ENCODE measurements around the gene ZFP36L2.
A peak's percentile ranks its signal among the peaks of the same experiment; 100 is the strongest.

The ZFP36L2 gene, protein sequence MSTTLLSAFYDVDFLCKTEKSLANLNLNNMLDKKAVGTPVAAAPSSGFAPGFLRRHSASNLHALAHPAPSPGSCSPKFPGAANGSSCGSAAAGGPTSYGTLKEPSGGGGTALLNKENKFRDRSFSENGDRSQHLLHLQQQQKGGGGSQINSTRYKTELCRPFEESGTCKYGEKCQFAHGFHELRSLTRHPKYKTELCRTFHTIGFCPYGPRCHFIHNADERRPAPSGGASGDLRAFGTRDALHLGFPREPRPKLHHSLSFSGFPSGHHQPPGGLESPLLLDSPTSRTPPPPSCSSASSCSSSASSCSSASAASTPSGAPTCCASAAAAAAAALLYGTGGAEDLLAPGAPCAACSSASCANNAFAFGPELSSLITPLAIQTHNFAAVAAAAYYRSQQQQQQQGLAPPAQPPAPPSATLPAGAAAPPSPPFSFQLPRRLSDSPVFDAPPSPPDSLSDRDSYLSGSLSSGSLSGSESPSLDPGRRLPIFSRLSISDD

DNA sequence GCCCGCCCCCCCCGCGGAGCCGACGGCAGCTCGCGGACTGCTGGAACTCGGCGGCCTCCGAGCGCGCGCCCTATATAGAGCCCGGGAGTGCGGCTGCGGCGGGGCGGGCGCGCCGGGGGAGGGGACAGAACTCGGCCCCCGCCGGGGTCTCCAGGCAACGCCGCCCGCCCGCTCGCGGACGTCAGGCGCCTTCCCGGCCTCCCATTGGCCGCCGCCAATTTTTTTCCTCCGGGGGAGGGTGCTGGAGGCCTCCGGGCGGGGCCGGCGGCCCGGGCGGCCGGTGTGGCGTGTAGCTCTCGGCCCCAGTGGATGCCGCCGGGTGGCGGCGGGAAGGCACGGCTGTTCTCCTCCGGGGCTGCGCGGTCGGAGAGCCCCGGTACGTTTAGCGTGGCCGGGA lies at the start of gene ZFP36L2:
TSS of gene ZFP36L2 (minus strand) at position 49 of the 397 bp plus-strand sequence. CDS start 291 bp downstream, outside the sequence.
- peak; percentile 82 to 89 for DNase-seq

DNA sequence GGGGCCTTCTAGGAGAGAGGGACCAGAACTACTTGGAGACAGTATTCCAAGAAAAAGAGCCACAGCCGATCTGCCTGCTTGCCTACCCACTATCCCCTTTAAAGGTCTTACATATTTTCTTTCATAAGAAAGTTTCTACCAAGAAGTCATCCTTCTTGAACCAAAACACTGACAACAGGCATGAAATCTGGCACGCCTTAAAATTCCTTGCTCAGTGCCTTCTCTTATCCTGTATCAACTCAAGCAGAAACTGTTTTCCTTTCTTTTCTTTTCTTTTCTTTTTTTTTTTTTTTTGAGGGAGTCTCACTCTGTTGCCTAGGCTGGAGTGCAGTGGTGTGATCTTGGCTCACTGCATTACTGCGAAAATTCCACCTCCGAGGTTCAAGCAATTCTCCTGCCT lies 48.3 kb upstream of the ZFP36L2 start:
- no peak for DNase-seq

DNA sequence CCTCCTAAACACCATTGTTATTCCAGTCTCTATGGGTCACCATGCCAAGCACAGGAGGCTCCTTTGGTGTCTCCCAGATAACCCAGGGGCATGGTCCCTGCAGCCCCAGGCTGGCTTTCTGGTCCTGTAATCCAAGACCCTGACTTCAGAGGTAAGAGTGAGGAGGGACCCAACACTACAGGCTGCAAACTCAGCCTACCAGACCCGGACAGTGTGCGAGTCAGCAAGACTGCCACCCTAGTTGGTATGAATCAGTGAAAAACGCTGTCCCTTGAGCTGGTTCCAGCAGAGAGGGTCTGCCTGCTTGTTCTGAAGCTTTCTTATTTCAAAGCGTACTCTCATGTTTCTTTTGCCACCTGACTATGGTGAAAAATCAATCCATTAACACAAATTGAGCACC lies 47.6 kb upstream of the ZFP36L2 start:
- DNase-seq, result no peak

DNA sequence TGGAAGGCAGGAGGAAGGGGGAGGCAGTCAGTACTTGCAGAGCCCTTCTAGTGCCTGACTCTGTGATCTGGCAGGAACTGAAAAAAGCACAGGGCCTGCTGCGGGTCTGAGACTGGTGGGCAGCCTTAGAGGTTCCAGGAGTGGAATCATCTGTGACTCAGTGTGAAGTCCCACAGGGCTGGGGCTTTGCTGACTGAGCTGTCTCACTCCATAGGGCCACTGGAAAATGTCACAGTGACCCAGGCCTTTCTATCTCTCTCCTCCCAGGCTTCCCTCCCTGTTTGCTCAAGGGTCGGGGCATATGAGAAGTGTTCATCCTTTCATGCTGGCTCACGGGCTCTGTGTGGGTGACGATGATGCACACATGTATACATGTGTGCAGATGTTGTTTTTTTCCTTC lies 47.1 kb upstream of the ZFP36L2 start:
- no peak for DNase-seq

DNA sequence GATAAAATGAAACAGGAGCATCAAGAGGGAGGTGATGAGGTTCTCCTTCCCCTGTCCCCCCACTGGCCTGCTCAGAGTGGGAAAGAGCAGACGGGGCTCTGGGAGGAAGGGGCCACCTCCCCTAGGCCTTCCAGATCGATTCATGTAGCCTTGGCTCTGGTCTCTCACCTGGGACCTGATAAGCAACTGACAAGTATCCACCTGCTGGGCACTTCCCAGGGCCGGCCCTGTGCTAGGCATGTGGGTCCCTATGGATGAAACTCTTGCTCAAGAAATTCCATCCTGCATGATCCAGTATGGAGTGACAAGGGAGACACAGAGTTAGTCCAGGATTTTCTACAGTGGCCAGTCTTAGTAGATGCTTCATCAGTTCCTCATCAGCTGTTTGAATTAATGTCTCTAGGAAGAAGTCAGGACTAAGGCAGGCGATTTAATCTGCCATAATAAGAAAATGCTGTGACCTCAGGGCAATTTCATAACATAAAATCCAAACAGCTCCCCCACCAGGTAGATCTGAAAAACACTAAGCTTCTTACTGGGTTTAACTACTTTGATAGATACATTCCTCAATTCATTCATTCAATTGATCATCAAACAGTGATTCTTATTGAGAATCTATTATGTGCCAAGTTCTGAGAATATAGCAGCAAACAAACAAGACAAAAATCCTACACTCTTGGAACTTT lies 44.7 kb upstream of the ZFP36L2 start:
- no peak for DNase-seq

DNA sequence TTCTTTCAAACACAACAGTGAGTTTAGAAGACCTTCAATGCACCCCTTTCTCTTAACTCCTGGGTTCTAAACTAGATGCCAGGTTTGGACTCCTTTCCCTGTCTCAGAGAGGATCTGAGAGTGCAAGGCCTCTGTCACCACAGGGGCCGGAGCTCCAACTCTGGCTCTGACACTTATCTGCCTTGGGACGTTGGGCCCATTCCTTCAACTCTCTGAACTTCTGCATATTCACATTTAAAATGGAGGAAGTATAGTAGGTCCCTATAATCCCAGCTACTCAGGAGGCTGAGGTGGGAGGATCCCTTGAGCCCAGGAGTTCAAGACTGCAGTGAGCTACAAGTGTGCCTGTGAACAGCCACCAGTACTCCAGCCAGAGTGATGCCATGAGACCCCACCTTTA lies 44.1 kb upstream of the ZFP36L2 start:
- no peak for DNase-seq

DNA sequence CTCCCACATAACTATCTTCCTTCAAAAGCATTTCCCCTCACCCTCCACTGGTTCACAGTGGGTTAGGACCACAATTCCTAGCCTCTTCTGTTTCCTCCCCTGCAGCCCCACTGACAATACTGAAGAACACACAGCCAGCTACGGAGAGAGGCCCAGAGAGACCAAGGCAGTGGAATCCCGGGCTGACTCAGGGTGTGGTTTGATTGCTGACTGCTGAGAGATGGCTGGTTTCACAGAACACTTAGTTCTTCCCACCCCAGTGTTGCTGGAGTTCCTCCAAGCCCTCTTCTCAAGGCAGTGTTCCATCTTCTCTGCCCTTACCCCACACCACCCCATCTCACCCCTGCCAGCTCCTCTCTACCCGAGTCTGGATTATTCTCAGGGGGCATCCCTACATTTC lies 43.3 kb upstream of the ZFP36L2 start:
- no peak for DNase-seq

DNA sequence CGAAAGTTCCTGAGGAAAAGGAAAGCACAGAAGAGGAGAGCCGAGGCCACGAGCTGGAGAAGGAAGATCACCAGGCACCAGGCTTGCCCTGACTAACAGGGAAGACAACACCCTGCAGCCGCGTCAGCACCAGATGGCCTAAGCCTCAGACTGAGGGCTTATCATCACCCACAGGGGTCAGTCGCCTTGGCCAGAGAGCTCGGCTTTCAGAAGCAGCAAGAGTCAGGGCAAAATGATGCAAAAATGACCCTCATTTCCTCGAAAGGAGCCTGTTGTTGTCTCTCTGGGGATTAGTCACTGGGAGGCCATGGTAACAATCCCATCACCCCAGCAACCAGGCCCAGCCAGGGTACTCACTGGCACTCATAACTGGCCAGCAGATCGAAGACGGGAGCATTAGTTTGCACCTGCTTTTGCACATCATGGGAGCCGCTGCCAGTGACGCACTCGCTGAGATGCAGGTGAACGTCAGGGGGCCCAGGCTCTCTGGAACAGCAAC lies 42.7 kb upstream of the ZFP36L2 start:
- no peak for DNase-seq

DNA sequence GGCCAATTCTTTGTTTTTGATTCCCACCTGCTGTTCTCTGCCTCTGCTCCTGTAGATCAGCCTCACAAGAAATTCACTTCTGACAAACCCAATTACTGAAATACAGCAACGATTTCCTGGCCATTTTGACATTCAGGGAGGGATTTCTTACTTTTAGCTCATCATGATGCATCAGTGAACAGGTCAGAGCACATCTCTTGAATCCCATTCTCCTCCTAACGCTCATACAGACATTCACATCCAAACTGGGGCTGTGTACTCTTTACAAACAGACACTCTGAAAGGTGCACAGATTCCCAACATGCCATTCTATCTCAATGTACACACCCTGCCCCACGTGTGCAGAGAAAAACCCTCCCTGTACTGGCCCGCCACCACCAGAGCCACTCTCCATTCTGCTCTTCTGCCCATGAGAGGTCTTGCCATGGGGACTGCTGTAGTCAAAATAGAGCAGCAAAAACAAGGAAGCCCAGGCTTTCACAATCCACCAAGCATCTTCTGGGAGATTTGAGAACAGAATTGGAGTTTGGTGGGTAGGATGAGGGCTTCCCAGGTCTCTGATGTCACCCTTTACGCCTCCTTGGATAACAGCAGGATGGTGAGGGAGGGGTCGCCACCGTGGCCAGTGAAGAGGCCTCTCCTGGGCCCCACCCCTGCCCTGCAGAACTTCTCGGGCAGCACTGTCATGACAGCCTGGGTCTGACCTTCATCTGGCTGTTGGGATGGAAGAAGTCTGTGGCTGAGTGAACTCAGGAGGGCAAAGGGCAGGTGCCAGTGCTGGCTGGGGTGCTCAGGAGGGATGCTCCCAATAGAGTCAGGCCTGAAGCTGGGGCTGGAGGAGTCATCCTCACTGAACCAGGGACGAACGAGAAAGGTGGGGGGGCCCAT lies 41.9 kb upstream of the ZFP36L2 start:
- no peak for DNase-seq

DNA sequence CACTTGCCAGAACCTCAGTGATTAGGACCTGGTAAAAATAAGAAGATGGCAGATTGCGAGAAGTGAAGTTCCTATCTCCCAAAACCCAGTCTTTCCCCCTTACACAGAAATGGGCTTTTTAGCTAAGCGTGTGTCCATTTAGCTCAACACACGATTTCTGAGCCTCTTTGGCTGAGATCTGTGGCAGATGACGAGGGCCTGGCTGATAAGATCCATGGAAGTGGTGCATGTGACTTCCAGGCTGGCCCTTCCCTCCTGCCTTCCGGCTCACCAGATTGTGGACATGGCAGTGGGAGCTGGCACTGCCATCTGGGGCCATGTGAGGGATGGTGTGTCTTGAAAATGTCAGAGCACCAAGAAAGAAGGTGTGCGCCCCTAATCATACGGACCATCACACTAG lies 41.0 kb upstream of the ZFP36L2 start:
- no peak for DNase-seq

DNA sequence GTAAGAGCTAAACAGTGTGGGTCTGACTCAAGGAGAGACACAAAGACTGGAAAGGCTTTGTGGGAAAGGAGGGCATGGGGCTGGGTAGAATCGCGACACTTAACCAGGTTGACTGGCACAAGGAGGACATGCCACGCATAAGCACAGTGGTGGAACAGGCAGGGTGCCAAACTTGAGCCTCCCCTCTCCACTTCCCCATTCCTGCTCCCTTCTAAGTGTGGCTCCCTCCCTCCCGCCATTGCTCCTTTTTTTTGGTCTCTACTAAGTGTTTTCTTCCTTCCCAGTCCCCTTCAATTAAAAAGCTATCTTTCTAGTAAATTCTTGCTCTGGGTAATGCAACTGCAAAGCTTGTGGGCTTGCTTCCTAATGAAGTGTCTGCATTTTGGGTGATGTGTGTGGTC lies 40.3 kb upstream of the ZFP36L2 start:
- DNase-seq, result no peak

DNA sequence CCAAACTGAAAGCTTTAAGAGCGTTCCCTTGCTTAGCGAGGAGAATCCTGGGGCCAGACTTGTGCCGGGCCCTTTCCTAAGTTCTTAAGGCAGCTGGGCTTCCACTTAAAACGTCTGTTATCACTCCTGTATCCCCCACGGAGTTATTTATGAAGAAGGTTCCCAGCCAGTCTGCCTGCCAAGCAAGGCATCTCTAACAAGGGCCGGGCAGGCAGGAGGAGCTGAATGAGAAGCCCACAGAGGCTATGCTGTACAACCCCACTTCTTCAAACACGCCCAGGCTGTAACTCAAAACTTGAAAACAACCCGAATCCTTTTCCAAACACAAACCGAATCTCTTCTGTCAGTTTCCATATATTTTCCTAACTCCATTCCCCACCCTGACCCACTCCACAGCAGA lies 39.0 kb upstream of the ZFP36L2 start:
- DNase-seq, result no peak

DNA sequence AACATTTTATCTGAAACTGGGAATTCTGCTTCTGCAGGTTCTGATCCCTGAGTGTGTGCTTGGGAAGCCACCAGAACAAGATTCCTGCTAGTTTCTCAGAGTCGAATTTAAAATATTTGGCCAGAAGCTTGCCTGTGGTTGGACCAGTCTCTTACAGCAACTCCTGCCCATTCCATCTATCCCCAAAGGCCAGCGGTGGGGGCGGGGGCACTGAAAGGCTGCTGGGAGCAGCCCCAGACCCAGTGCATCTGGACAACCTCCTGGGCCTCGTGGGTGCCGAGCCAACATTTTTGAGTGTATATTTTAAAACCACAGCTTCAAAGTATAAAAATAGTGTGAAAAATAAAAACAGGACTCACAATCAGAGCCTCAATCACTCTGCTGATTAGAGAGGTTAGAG lies 38.6 kb upstream of the ZFP36L2 start:
- DNase-seq, result no peak

DNA sequence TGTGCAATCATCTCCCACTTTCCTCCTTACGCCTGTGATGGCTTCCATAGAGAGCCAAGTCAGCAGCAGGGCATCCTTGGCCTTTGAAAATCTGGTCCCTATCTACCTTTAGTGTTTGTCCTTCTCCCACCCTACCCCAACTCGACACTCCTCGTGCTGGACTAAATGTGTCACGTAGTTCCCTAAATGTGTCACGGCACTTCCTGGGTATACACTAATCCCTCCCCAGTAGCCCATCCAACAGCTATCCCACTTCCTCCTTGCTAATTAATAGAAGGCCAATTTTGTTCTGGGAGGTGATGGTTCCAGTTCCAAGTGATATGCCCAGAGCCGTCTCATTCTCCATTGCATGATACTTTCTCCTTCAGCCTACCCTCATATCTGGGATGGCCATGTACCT lies 36.5 kb upstream of the ZFP36L2 start:
- DNase-seq, result no peak

DNA sequence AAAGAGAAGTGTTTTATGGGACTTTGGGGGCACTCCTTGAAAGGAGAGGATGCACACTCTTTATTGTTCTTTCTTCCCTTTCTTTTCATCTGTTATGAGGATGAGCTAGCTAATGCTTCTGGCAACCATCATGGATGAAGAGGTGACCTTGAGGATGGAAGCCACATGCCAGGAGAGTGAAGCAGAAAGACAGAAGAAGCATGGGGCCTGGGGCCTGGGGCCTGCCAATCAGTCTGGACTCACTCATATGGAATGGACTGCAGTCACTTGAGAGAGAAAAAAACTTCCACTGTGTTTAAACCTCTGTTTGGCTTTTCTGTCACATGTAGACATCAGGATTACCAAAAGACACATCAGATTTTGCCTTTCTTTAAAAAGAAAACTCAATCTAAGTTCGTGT lies 35.8 kb upstream of the ZFP36L2 start:
- DNase-seq, result no peak

DNA sequence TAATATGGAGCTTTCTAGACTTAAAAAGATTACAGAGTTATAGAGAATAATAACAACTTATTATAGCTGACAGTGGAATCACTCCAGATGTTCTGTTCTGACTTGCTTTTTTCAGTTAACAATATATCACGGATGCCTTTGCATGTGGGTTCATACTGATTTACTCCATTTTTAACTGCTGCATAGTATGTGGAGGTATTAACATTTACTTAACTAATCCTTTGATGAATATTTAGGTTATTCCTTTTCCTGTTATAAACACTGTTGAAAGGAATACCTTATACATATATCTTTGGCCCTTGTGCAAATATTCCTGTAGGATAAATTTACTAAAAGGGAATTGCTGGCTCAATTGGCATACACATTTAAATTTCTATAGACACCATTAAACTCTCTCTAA lies 33.1 kb upstream of the ZFP36L2 start:
- no peak for DNase-seq

DNA sequence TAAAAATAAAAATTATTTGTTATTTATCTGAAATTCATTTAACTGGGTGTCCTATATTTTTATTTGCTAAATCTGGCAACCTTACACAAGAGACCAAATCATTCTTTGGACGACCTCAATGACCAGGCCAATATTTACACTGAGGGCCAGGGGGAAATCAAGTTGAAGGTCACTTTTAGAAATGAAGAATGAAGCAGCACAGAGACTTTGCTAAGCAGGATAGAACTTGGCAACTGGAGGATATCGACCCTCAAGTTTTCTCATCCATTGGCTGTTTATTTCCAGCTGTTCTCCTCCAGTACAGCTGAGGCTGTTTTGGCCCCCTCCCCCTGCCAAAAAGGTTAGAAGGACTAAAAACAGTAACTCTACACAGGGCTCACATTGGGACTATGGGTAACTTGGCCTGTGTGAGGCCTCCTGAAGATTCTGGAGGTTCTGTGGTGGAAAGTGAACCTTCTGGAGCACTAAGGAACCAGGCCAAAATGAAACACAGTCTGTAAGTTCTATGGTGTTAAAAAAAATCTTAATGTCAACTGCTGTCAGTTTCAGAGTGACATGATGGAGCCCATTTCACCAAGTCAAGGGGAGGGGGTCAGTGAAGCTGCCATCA lies 32.2 kb upstream of the ZFP36L2 start:
- DNase-seq, result no peak

DNA sequence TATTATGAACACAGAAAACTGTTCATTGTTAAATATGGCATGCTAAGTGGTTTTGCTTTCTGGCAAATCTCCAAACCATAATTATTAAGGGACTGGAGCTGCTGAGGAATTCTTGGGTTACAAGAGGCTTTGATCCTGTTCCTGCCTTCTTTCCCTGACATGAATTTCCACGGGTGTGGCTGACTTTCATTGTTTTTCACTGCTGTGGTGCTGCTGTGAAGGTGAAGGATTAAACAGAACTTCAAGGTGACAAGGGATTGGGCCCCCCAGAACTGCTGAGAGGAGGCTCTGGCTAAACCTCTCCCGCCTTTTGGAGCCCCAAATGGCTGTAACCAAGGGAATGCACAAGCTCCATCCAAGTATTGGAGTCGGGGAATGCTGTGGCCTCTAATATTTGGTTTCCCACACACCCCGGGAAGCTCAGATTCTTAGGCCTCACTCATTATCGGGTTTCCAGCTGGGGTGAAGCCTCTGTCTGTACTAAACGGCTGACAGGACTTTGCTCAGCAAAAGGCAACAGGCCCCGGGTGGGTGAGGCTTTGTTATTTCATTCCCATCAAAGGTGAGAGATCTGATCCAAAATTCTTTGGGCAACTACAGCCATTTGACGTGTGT lies 29.0 kb upstream of the ZFP36L2 start:
- no peak for DNase-seq

DNA sequence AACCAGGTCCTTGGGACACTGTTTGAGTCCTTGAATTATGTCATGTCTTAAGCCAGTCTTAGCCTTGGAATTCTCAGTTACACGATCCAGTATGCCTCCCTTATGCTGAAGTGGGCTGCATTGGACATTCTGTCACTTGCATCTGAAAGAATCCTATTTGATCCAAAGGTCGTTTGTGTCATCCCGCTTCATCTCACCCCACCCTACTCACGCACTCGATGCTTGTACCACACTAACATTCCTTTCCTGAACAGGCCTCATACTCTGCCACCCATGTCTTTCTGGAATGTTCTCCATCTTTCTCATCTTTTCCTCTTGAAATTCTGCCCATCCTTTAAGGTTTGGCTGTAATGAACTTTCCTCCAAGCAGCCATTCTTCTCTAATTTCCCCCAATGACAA lies 27.9 kb upstream of the ZFP36L2 start:
- no peak for DNase-seq

DNA sequence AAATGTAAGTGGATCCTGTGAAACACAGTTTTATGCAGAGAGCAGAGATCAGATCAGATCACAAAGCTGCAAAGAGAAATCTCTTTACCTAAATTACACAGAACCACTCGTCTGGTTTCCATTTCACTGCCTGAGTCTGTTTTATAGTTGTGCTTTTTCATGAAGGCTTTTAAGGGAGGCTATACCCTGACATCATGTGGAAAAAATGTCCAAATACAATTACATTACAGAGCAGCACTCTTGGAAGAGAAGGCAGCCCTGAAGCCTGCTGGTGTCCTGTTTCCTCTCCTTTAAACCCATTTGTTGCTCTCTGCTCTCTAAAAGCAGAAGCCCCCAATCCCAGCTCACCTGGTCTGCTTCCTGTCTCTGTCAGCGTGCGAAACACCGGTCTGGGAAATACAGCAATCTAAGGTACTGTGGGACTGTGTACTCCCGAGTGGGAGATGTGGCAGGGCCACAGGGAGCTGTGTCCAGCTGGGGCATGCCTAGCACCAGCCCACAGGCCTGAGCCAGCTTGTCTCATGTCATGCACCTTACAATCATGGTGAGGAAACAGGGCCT lies 24.8 kb upstream of the ZFP36L2 start:
- DNase-seq, result no peak

DNA sequence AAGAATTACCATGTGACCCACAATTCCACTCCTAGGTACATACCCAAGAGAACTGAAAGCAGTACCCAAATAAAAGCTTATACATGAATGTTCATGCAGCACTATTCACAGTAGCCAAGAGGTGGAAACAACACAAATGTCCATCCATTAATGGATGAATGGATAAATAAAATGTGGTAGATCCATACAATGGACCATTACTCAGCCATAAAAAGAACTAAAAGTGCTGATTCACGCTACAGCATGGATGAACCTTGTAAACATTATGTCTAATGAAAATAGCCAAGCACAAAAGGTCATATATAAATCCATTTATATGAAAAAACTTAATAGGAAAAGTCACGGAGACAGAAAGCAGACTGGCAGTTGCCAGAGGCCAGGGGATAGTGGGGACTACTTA lies 23.6 kb upstream of the ZFP36L2 start:
- no peak for DNase-seq

DNA sequence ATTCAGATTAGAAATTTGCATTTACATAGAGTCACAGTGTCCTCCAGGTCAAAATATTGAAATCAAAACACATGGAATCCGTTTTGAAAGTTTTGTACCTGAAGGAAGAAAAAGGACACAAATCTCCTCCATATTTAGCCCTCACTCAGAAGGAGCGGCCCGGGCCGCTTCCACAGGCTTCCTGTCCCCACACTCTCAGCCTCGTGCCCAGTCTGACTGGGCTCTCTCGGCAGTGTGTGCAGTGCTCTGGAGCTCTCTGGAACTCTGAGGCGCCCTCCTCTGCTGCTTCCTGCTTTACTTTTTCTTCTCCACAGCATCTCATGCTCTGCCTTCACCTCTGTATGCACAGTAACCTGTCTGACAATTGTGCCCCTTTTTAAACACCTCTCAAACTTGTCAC lies 22.2 kb upstream of the ZFP36L2 start:
- DNase-seq, result no peak
